Measurements from ENCODE around the gene ARHGEF1. TPM values are rescaled to one million over a fixed set of nuclear protein-coding genes. Genes with fewer than 3 reads are reported as not detected.

ARHGEF1 gene
- total RNA-seq, 1 experiment from 2014 or later: 106 TPM

GRCh38 chr19:41905273-41906002, 22.5 kb downstream of the ARHGEF1 start:
- Mint-ChIP-seq H3K36me3 (ENCODE audit: insufficient read depth, unreplicated experiment) (peaks cover 70% of the 10 kb centered on the region), H3K9me3 (ENCODE audit: unreplicated experiment) (no peaks in the 10 kb centered on the region), H3K4me3 (ENCODE audit: unreplicated experiment) (no peak overlapping the region), H3K27ac (ENCODE audit: low read depth, unreplicated experiment) (no peak overlapping the region), H3K27me3 (ENCODE audit: insufficient read depth, unreplicated experiment) (no peaks in the 10 kb centered on the region), H3K4me1 (ENCODE audit: insufficient read depth, unreplicated experiment) (peaks cover 3% of the 10 kb centered on the region)
- ChIA-PET POLR2A (interaction anchor here (0.6 kb wide), 1 partner anchor 1713 kb away, joined by 5 read pairs; no protein-coding TSS in a partner anchor), CTCF (interaction anchor here (1.4 kb wide), 1 partner anchor 29 kb away, joined by 5 read pairs; no protein-coding TSS in a partner anchor)
- intact Hi-C loops (cut with micrococcal nuclease): no loop called here
- no peak for DNase-seq (ENCODE audit: unreplicated experiment)
- BruUV-seq (replicated peaks): no TSS peak
- TF ChIP-seq CTCF (IDR thresholded peaks at IDR 0.05; ENCODE audit: unreplicated experiment): no peak

GRCh38 chr19:41906271-41906670, 23.3 kb downstream of the ARHGEF1 start:
- no TSS peak for BruUV-seq (replicated peaks)
- H3K27ac Mint-ChIP-seq (ENCODE audit: low read depth, unreplicated experiment): no peak overlapping the region
- peaks cover 61% of the 10 kb centered on the region for H3K36me3 Mint-ChIP-seq (ENCODE audit: insufficient read depth, unreplicated experiment)
- no peak for TF ChIP-seq CTCF (IDR thresholded peaks at IDR 0.05; ENCODE audit: unreplicated experiment)
- H3K27me3 Mint-ChIP-seq (ENCODE audit: insufficient read depth, unreplicated experiment): no peaks in the 10 kb centered on the region
- intact Hi-C loops (cut with micrococcal nuclease): no loop called here
- no peaks in the 10 kb centered on the region for H3K9me3 Mint-ChIP-seq (ENCODE audit: unreplicated experiment)
- H3K4me3 Mint-ChIP-seq (ENCODE audit: unreplicated experiment): no peak overlapping the region
- POLR2A ChIA-PET: interaction anchor here (0.7 to 1.3 kb wide), 2 partner anchors 13 to 45 kb away, joined by 3 to 4 read pairs; no protein-coding TSS in a partner anchor
- H3K4me1 Mint-ChIP-seq (ENCODE audit: insufficient read depth, unreplicated experiment): peaks cover 6% of the 10 kb centered on the region
- CTCF ChIA-PET: no interaction called here
- DNase-seq (ENCODE audit: unreplicated experiment): no peak

GRCh38 chr19:41906916-41907680, 24.1 kb downstream of the ARHGEF1 start:
- DNase-seq (ENCODE audit: unreplicated experiment): no peak
- H3K9me3 Mint-ChIP-seq (ENCODE audit: unreplicated experiment): no peaks in the 10 kb centered on the region
- H3K27me3 Mint-ChIP-seq (ENCODE audit: insufficient read depth, unreplicated experiment): no peaks in the 10 kb centered on the region
- CTCF ChIA-PET: interaction anchor here (0.6 to 0.7 kb wide), 2 partner anchors 89 to 127 kb away, joined by 3 read pairs; no protein-coding TSS in a partner anchor
- TSS peak; percentile 25 for BruUV-seq (replicated peaks)
- no peak overlapping the region for H3K4me3 Mint-ChIP-seq (ENCODE audit: unreplicated experiment)
- POLR2A ChIA-PET: interaction anchor here (0.7 to 1.3 kb wide), 2 partner anchors 12 to 45 kb away, joined by 3 to 4 read pairs; no protein-coding TSS in a partner anchor
- peaks cover 6% of the 10 kb centered on the region for H3K4me1 Mint-ChIP-seq (ENCODE audit: insufficient read depth, unreplicated experiment)
- H3K36me3 Mint-ChIP-seq (ENCODE audit: insufficient read depth, unreplicated experiment): peaks cover 53% of the 10 kb centered on the region
- no peak for TF ChIP-seq CTCF (IDR thresholded peaks at IDR 0.05; ENCODE audit: unreplicated experiment)
- no peak overlapping the region for H3K27ac Mint-ChIP-seq (ENCODE audit: low read depth, unreplicated experiment)
- intact Hi-C loops (cut with micrococcal nuclease): no loop called here

- H3K4me1 Mint-ChIP-seq (ENCODE audit: insufficient read depth, unreplicated experiment): peaks cover 6% of the 10 kb centered on the region
- no peak for TF ChIP-seq CTCF (IDR thresholded peaks at IDR 0.05; ENCODE audit: unreplicated experiment)
- intact Hi-C loops (cut with micrococcal nuclease): no loop called here
- CTCF ChIA-PET: interaction anchor here (0.6 to 0.7 kb wide), 3 partner anchors 90 to 201 kb away, joined by 3 read pairs; no protein-coding TSS in a partner anchor
- peaks cover 43% of the 10 kb centered on the region for H3K36me3 Mint-ChIP-seq (ENCODE audit: insufficient read depth, unreplicated experiment)
- no peak overlapping the region for H3K27ac Mint-ChIP-seq (ENCODE audit: low read depth, unreplicated experiment)
- BruUV-seq (replicated peaks): no TSS peak
- H3K4me3 Mint-ChIP-seq (ENCODE audit: unreplicated experiment): no peak overlapping the region
- H3K27me3 Mint-ChIP-seq (ENCODE audit: insufficient read depth, unreplicated experiment): no peaks in the 10 kb centered on the region
- no peaks in the 10 kb centered on the region for H3K9me3 Mint-ChIP-seq (ENCODE audit: unreplicated experiment)
- POLR2A ChIA-PET: interaction anchor here (1.0 kb wide), 1 partner anchor 27 kb away, joined by 3 read pairs; no protein-coding TSS in a partner anchor
- DNase-seq (ENCODE audit: unreplicated experiment): no peak
Measured at GRCh38 chr19:41907994-41908615, 25.1 kb downstream of the ARHGEF1 start.

Measured in MCF 10A (cell line).